HEK293 (cell line): ENCODE measurements around the gene SLC35F3.

Experiments
- ZNF658 ChIP-seq: fragments of 450-650 bp; formaldehyde crosslinking; IDR thresholded peaks from 2 replicates; pipeline ENCODE4; 2016; ENCODE audit warnings: missing biosample characterization, missing genetic modification characterization
- ZNF76 ChIP-seq: fragments of 450-650 bp; formaldehyde crosslinking; IDR thresholded peaks from 2 replicates; pipeline ENCODE4; 2016; ENCODE audit warnings: low read depth, missing biosample characterization, missing genetic modification characterization, borderline replicate concordance
- TF ChIP-seq, protein P1 (sequence below): fragments of 450-650 bp; formaldehyde crosslinking; IDR thresholded peaks from 2 replicates; pipeline ENCODE4 v1.5.1; 2016; ENCODE audit warnings: missing biosample characterization, missing genetic modification characterization
- TF ChIP-seq, protein P2 (sequence below): fragments of 450-650 bp; formaldehyde crosslinking; IDR thresholded peaks from 2 replicates; pipeline ENCODE4 v1.5.1; 2017; ENCODE audit warnings: missing biosample characterization, mild to moderate bottlenecking, missing genetic modification characterization, moderate library complexity

DNA sequence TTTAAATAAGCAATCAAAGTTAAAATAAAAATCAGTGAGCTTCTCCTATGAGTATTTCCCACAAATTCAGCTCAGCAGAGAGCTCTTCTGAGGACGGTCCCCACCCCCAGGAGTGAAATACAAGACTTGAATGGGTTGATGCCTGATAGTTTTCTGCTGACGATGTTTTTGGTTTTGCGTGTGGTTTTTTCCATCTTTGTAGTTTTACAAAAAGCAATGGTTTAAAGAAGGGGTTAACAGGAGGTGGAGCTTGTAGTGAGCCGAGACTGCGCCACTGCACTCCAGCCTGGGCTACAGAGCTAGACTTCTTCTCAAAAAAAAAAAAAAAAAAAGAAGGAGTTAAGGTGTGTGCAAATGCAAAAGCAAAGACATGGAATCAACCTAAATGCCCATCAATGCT, 297.1 kb downstream of the SLC35F3 start:
- TF ChIP-seq ZNF658 (tag by site-specific recombination) (no peak), ZNF76 (tag by site-specific recombination) (no peak)
- TF ChIP-seq, protein P1, sequence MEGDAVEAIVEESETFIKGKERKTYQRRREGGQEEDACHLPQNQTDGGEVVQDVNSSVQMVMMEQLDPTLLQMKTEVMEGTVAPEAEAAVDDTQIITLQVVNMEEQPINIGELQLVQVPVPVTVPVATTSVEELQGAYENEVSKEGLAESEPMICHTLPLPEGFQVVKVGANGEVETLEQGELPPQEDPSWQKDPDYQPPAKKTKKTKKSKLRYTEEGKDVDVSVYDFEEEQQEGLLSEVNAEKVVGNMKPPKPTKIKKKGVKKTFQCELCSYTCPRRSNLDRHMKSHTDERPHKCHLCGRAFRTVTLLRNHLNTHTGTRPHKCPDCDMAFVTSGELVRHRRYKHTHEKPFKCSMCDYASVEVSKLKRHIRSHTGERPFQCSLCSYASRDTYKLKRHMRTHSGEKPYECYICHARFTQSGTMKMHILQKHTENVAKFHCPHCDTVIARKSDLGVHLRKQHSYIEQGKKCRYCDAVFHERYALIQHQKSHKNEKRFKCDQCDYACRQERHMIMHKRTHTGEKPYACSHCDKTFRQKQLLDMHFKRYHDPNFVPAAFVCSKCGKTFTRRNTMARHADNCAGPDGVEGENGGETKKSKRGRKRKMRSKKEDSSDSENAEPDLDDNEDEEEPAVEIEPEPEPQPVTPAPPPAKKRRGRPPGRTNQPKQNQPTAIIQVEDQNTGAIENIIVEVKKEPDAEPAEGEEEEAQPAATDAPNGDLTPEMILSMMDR, result no peak
- TF ChIP-seq, protein P2, sequence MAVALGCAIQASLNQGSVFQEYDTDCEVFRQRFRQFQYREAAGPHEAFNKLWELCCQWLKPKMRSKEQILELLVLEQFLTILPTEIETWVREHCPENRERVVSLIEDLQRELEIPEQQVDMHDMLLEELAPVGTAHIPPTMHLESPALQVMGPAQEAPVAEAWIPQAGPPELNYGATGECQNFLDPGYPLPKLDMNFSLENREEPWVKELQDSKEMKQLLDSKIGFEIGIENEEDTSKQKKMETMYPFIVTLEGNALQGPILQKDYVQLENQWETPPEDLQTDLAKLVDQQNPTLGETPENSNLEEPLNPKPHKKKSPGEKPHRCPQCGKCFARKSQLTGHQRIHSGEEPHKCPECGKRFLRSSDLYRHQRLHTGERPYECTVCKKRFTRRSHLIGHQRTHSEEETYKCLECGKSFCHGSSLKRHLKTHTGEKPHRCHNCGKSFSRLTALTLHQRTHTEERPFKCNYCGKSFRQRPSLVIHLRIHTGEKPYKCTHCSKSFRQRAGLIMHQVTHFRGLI (tag by site-specific recombination), result no peak
